GM20431 (cell line): Measurements from ENCODE around the gene GRIN2A.

Source experiments
- in situ Hi-C: fragments of 300-500 bp; cut with MseI, MboI; formaldehyde crosslinking; loops from one replicate; pipeline ENCODE4 v1.15.0; 2020; ENCODE audit warnings: low sequenced_read_pairs; ENCODE audit not compliant: unreplicated experiment

The GRIN2A gene

GRCh38 chr16:9943121-9943520, 239.1 kb downstream of the GRIN2A start:
- in situ Hi-C loops = no loop called here

DNA sequence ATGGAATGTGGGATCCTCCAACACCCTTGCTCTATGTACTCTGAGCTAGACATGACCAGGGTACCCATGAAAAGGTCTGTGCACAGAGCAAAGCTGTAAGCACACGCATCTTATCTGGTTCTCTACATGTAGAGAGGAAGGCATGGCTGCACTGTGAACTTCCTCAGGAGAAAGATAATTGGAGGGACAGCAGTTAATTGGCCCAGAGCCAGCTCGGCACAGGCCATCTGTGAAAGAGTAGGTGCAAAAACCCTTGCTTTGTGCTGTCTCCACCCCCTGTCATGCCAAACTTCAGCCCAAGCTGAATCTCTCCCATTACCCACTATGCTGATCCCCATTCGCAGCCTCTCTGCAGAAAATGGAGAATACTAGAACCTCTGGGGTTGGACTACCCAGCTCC, 241.0 kb downstream of the GRIN2A start:
- in situ Hi-C loops = no loop called here

GRCh38 chr16:9934723-9935508, 247.3 kb downstream of the GRIN2A start:
- in situ Hi-C loops = no loop called here

DNA sequence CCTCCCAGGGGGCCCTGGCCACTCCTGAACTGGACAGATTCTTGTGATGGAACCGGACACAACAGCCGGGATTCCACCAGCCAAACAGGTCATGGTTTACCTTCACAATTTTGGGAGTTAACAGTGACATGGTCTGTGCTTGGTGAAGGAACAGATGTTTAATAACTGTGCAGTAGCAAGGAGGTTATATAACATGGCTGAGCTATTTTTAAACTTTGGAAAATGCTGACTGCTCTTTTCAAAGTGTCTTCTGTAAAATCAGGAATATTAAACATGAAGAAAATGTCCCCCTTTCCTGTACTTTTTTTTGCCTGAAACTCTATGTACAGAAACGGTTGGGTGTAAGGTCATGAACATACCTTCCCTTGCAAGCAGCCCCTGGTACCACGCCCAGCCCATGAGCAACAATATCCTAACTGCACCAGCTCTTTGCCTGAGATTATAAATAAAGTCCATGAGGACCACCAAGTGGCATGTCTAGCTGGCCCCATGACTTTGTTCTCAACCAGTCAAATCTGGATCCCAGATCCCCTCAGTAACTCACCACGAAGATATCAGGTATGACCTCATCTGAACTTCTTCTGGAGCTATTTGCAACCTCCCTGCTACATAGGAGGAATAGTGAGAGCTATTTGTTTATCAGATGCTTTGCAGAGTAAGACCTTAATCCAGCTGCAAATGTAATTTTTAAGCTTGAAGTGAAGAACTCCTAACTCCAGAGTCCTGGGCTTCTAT, 249.1 kb downstream of the GRIN2A start:
- in situ Hi-C loops = no loop called here

GRCh38 chr16:9932000-9932399, 250.2 kb downstream of the GRIN2A start:
- in situ Hi-C loops = no loop called here

DNA sequence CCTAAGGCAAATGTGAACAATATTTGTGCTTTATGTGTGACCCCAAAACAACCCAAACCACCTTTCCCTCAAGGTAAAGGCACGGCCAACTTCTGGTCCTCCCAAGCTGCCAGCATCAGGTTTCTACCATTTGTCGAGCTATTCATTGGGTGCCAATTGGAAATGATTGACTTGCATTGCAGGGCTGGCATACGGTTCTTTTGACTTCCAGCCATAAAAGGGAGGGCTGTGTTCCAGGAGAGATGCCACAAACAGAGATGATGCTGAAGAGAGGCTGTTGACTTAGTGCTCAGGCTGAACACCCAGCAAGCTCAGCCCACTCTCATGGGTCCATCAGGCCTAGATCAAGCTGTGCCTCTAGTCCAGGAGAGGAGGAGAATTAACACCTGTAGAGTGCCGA, 252.4 kb downstream of the GRIN2A start:
- in situ Hi-C loops = no loop called here

DNA sequence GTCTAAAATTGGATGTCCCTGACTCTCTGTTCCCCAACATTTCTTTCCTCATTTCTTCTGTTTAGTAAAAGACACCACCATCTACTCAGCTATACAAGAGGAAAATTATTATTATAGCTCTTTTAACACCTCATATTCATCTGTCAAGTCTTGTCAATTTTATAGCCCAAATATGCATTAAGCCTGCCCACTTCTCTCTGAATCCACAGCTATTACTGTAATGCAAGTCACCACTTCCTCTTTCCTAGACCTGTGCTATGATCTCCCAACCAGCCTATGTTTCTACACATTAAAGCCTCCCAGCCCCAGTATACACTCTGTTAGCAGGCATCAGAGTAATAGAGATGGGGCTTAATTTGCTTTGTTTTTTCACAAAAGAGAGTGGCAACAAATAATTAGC, 252.9 kb downstream of the GRIN2A start:
- in situ Hi-C loops = no loop called here

GRCh38 chr16:9922441-9922840, 259.8 kb downstream of the GRIN2A start:
- in situ Hi-C loops = no loop called here

GRCh38 chr16:9921997-9922396, 260.2 kb downstream of the GRIN2A start:
- in situ Hi-C loops = no loop called here

GRCh38 chr16:9919460-9919859, 262.8 kb downstream of the GRIN2A start:
- in situ Hi-C loops = no loop called here

GRCh38 chr16:9917691-9918090, 264.5 kb downstream of the GRIN2A start:
- in situ Hi-C loops = no loop called here

GRCh38 chr16:9913604-9914326, 268.5 kb downstream of the GRIN2A start:
- in situ Hi-C loops = no loop called here

DNA sequence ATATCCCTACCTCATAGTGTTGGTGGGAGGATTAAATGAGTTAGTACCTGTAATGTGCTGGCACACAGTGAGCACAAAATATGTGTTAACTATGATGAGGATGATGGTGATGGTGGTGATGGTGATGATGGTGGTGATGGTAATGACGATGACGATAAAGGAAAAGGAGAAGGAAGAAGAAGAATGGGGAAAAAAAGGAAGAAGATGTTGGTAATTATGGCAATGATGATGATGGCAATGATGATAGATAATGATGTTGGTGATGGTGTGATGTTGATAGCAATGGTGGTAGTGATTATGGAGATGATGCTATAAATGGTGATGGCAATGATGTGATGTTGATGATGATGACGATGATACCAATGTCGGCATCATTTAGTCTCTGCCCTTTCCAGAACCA, 270.2 kb downstream of the GRIN2A start:
- in situ Hi-C loops = no loop called here

DNA sequence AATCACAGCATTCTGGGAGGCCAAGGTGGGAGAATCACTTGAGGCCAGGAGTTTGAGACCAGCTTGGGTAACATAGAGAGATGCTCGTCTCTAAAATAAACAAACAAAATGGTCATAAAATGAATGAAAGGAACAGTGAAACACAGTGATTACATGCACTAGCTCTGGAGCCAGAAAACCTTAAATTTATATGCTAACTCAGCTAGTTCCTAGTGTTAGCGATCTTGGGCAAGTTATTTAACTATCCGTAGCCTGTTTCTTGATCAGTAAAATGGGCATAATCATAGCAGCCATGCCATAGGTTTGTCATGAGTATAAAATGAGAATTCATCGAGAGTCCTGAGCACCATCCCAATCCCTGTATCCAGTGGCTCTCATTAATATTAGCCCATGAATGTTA, 271.0 kb downstream of the GRIN2A start:
- in situ Hi-C loops = no loop called here

DNA sequence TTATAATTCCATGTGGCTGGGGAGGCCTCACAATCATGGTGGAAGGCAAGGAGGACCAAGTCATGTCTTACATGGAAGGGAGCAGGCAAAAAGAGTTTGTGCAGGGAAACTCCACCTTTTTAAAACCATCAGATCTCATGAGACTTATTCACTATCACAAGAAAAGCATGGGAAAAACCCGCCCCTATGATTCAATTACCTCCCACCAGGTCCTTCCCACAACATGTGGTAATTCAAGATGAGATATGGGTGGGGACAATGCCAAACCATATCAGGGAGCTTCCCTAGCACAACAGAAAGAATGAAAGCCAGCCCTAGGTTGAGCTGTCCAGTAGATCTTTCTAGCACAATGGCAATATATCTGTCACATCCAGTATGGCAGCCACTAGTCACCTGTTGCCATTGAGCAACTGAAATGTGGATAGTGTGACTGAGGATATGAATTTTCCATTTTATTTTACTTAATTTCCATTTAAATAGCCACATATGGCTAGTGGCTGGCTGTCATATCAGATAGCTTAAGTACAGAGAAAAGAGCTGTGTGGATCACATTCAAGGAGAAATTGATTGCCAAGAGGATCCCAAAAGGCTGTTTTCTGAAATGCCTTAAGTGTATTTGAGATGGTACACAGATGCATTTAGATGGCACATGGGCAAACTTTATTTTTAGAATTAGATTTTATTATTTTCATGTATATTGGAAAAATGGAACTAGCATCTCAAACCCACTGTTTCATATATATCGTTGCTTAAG, 273.0 kb downstream of the GRIN2A start:
- in situ Hi-C loops = no loop called here

GRCh38 chr16:9908613-9909012, 273.6 kb downstream of the GRIN2A start:
- in situ Hi-C loops = no loop called here

DNA sequence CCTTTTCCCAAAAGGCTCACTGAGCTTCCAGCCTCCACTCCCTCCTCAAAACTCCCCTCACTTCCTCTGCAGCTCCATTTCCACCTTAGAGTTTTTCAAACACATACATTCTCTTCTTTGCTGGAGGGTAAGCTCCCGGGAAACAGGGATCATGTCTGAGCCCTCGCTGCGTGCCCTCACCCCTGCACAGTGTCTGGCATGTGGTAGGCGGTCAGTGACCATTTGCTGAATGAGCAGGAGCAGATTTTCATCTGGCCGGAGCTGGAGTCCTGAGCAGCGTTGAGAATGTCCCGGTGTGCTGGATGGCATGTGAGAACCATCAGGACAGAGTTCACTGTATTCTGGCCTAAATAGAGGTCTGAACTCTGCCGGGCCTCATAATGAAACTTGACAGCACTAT, 274.5 kb downstream of the GRIN2A start:
- in situ Hi-C loops = no loop called here

DNA sequence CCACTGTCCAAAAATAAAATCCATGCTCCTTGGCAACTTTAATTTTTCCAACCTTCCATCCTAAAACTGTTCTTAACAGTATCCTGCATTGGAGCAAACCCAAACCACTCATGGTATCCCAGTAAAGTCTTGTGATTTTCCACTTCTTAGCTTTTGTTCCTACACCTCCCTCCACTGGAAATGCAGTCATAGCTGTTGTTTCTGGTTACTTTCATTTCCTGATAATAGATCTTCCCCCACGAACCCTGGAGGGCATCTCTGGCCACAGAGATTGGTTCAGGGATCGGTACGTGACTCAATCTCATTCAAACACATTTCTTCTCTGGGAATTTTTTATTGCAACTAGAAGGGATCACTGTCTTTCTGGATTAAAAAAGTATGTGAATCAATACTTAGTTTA, 276.0 kb downstream of the GRIN2A start:
- in situ Hi-C loops = no loop called here

DNA sequence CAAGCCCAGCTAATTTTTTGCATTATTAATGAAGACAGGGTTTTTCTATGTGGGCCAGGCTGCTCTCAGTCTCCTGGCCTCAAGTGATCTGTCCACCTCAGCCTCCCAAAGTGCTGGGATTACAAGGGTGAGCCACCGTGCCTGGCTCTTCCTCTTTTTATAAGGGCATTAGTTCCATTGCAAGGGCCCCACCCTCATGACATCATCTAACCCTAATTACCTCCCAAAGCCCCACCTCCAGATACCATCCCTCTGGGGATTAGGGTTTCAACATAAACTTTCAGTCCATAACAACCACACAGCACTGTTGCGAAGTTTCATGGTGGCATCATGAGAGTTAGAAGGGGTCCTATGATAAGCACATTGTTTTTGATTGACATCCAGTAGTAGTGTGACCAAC, 277.7 kb downstream of the GRIN2A start:
- in situ Hi-C loops = no loop called here

DNA sequence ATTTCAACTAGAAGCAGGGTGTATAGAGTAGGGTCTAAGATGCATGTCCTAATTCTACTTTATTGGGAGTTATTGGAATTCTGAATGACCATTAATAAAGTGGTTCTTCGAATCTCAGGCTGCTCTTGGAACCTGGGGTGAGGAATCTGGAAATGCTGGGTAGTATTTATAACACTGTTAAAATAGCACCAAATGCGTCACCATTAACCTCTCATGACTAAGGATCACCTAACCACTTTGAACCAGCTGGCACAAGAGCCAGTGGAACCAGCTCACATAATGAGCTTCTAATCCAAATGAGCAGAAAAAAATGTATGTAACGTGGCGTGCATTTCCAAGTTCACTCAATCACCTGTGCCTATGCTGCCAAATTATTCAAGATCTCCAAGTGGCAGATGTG, 281.7 kb downstream of the GRIN2A start:
- in situ Hi-C loops = no loop called here
